Placental pericyte (primary cell): ENCODE measurements around the gene RCAN2. TPM values are rescaled to one million over a fixed set of nuclear protein-coding genes. Genes with fewer than 3 reads are reported as not detected.

ENCODE experiments used
- total RNA-seq: library from RNA; depleted of rRNA; stranded (reverse); fragments of >200 nt; gene quantifications from 2 replicates; pipeline ENCODE4 v1.2.3, GENCODE V29; 2012

RCAN2 gene
- total RNA-seq, result 0.88 and 2.7 TPM in 2 replicates

DNA sequence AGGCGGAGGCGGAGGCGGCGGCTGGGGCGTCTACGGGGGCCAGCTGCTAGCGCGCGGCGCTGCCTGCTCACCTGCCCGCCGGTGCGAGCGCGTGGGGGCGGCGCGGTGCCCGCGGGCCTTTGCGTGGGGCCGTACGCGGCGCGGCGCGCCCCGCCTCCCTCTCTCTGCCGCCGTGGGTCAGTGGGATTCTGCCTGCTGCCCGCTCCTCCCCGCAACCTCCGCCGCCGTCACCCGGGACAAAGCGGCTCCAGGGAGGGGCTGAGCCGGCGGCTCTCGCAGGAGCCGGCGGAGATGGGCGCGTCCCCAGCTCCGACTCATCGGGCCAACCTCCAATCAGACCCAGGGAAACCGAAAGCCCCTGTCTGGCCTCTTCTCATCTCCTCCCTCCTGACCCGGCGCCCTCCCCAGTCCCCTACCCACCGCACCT is at the start of gene RCAN2:
RCAN2 (minus strand) TSS at position 249 of the 427 bp plus-strand sequence.

Other genes with a start within 250 kb of the RCAN2 start
- gene CYP39A1, start 161.4 kb upstream of the RCAN2 start, total RNA-seq, result 0.22 and 6.3 TPM in 2 replicates
- 1.1 and 4.0 TPM in 2 replicates for gene SLC25A27, start 161.5 kb upstream of the RCAN2 start, total RNA-seq
- gene TDRD6, start 196.4 kb upstream of the RCAN2 start, total RNA-seq, result under 0.01 TPM in 2 replicates
- gene PLA2G7, start 243.9 kb upstream of the RCAN2 start, total RNA-seq, result 0.14 TPM in 1 of 2 replicates, not detected in the other